ENCODE data around the gene GLS.
"Not testable (repeated sequence)": the region's sequence is repeated elsewhere in the genome, so short reads cannot be mapped to it uniquely, and the experiment has no call there.

The GLS gene

DNA sequence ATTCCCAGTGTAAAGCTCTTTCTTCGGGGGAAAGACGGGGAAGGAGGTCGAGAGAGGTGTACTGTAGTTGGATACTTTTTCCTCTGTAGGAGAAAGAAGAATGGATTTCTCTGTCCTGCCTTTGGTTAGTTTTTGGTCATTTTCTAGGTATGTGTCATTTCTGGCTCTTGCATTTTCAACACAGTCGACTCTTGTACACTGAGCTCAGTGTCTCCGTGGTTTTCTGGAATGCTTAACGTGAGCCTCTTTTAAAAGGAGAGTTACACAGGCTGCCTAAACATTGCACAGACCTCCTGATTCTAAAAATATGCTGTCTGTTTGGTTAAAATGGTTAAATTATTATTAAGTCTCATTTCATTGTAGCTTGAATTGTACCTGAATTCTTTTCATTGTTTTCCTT, 21.8 kb upstream of the GLS start:
- no peak for DNase-seq

GRCh38 chr2:190859347-190860297, 21.0 kb upstream of the GLS start:
- peak; percentile 35 for DNase-seq

- no peak for DNase-seq
Observed at GRCh38 chr2:190860985-190861680, 19.5 kb upstream of the GLS start.

DNA sequence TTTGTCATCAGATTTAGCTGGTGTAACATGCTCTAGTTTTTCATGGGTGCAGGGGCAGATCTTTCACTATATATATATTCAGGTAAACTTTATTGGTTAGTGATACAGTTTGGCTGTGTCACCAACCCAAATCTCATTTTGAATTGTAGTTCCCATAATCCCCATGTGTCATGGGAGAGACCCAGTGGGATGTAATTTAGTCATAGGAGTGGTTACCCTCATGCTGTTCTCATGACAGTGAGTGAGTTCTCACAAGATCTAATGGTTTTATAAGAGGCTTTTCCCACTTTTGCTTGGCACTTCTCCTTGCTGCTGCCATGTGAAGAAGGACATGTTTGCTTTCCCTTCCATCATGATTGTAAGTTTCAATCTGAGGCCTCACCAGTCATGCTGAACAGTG, 18.5 kb upstream of the GLS start:
- DNase-seq, result not testable (repeated sequence)

- no peak for DNase-seq
Observed at GRCh38 chr2:190862571-190862991, 18.0 kb upstream of the GLS start.

- DNase-seq, result no peak
Observed at GRCh38 chr2:190863946-190864345, 16.7 kb upstream of the GLS start.

DNA sequence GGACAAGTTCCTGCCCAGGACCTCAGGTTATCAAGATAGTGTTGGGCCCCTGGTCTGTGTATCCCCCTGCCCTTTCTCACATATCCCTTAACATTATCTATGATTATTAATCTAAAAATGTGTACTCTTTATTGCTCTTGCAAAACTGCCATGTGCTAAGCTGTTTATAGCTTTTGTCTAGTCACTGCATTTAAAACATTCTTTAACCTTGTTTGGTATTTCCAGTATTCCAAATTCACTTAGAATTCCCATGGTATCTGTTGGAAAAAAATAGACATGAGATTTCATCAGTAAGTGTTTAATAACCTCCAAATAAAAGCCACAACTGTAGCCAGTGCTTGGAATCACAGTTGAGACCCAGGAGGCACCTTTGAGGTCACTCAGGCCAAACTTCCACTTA, 16.2 kb upstream of the GLS start:
- no peak for DNase-seq

DNA sequence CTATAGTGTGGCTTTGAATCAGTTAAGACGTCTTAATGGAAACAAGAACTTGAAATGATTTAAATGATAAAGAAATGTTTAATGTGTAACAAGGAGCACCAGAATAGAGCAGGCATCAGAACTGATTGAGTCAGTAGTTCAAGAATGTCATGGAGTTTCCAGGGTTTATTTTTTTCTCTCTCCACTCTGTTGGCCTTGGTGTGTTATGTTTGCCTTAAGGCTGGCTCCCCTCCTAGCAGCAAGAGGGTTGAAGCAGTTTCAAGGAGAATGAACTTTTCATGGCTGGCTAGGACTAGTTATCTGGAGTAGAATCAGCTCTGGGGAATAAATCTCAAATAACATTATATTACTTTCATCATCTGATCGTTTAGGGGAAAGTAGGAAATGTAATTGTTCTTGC, 13.4 kb upstream of the GLS start:
- peak; percentile 52 for DNase-seq

- no peak for DNase-seq
Observed at GRCh38 chr2:190867832-190868231, 12.8 kb upstream of the GLS start.

- DNase-seq, result no peak
Observed at GRCh38 chr2:190869721-190870120, 10.9 kb upstream of the GLS start.

GRCh38 chr2:190873451-190873850, 7.2 kb upstream of the GLS start:
- DNase-seq, result not testable (repeated sequence)

DNA sequence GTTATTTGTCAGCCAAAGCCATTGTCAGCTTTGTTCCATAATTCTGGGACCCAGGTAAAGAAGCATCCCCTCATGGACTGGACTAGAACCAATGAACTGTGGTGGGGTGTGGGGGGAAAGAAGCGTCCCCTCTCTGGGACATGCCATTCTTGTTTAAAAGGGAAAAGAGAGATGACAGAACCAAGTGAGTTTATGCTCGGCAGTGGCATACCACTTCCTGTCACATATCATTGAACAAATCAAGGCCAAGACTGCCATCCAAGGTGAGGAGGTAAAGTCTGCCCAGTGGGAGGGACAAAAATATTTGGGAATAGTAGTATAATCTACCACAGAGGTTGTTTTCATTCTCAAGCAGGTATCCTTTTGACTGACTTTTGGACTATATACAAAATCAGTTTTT, 4.7 kb upstream of the GLS start:
- DNase-seq, result no peak

GRCh38 chr2:190876631-190877030, 4.0 kb upstream of the GLS start:
- no peak for DNase-seq

- no peak for DNase-seq
Observed at GRCh38 chr2:190877436-190877835, 3.2 kb upstream of the GLS start.

DNA sequence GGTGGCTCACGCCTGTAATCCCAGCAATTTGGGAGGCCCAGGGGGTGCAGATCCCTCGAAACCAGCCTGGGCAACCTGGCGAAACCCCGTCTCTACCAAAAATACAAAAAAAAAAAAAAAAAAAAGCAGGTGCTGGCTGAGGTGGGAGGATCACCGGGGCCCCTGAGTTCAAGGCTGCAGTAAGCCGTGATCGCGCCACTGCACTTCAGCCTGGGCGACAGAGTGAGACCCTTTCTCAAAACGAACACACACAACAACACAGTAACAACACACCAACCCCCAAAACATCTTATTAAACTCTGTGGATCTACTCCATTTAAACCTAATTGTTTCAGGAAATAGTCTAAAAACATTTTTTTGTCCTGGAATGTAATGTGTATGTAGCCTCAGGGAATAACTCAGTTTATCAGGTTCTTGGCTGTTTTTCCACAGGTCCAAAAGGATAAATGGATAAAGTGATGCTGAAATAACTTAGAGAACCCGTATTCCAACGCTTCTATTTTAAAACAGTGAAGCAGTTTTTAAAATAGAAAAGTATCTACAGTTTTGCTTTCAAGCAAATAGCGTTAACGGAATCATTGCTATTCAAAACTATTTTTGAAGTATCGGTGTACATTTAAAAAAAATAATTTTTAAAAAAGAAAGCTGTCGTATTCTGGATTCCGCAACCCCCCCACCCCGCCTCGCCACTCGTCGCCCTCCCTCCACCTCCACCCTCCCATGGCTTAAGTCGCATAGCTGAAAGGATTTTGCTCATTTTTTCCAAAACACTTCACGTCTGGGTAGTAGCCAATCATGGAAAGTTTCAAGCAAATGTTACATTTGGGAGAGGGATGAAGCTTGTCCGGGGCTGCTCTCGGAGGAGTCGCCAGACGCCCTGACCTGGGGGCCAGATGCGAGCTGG, 895 bp upstream of the GLS start:
- DNase-seq, result no peak

- peak; percentile 71 for DNase-seq
Observed at GRCh38 chr2:190881084-190881597, 520 bp downstream of the GLS start.

DNA sequence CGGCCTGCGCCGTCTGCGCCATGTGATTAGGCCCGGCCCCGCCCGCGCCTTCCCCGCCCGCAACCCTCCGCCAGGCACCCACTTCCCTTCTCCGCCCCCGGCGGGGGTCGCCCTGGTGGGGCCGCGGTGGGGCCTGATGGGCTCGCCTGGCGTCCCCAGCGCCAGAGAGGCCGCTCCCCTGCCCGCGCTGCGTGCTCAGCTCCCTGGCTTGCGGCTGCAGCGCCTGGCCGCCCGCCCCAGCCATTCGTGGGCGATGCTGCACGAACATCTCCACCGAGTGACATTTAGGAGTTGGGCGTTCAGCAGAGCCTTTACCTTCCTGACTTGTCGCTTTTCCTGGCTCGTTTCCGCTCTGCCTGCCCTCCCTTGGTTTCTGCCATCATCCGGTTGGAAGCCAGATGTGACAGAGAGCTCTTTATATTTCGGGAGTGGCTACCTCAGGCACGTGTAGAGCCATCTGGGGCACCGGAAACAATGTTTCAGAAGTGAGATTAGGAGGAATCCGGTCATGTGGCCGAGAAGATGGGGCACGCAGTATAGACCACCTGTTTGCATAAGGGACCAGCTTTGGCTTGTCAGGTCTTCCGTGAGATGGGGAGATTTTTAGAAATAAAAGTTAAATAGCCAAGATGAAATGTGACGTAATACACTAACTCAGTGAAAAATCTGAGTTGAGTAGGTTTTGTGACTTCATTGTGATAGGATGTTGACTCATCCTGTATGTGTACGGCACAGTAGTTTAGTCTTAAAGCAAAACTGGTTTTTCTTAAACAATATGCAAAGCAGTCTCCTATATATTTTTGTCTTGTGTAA, 1.2 kb downstream of the GLS start:
- peak; percentile 79 for DNase-seq

- no peak for DNase-seq
Observed at GRCh38 chr2:190882411-190882766, 1.8 kb downstream of the GLS start.

- no peak for DNase-seq
Observed at GRCh38 chr2:190882856-190883582, 2.4 kb downstream of the GLS start.

DNA sequence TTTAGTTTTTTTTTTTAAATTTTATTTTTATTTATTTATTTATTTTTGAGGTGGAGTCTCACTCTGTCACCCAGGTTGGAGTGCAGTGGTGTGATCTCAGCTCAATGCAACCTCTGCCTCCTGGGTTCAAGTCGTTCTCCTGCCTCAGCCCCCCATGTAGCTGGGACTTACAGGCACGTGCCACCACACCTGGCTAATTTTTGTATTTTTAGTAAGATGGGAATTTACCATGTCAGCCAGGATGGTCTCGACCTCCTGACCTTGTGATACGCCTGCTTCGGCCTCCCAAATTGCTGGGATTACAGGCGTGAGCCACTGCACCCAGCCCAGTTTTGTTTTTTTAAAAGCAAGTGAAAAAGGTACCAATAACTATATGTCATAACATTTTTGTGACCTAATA, 5.2 kb downstream of the GLS start:
- DNase-seq, result not testable (repeated sequence)

GRCh38 chr2:190887089-190887488, 6.5 kb downstream of the GLS start:
- no peak for DNase-seq

Measured in femur (tissue), 1 donor.